GM08714 (cell line): Measurements from ENCODE around the gene MKNK2.
"Not testable (repeated sequence)": the region's sequence is repeated elsewhere in the genome, so short reads cannot be mapped to it uniquely, and the experiment has no call there.

ENCODE experiments used
- H3K4me3 ChIP-seq: fragments of 200-500 bp; sonication (Bioruptor generic); 2 replicates; pipeline ENCODE4 v1.5.1; 2014; ENCODE audit warnings: mild to moderate bottlenecking, low read length, inconsistent platforms
- ZNF274 ChIP-seq: IDR thresholded peaks from 2 replicates; pipeline ENCODE4 v1.6.1; 2012; ENCODE audit warnings: mild to moderate bottlenecking, low read depth, low read length

The MKNK2 gene

GRCh38 chr19:2050991-2051772 lies at the start of gene MKNK2:
TSS of gene MKNK2 (minus strand) at chr19:2051244. CDS start at chr19:2050851, 393 bp downstream.
- no peak for TF ChIP-seq ZNF274
- H3K4me3 ChIP-seq, result peak within 1 kb of the TSS; percentile 82

DNA sequence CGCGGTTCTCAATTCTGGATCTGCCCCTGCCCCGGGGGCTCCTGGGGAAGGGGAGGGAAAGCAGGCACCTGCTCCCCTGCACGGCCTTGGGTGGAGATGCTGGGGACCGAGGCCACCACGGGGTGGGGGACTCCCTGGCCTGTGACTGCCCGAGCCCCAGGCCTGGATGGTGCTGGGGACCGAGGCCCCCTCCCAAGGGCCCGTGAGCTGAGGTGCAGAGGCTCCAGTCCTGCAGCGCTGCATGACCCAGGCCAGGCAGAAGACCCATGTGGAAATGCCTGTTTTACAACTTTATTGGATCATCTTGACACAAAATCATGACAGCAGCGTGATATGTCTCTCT lies 49.6 kb upstream of the MKNK2 start:
- no peak overlapping the region for H3K4me3 ChIP-seq
- no peak for TF ChIP-seq ZNF274

- H3K4me3 ChIP-seq, result no peak overlapping the region
- TF ChIP-seq ZNF274, result no peak
Measured at GRCh38 chr19:2099937-2100718, 49.1 kb upstream of the MKNK2 start.

GRCh38 chr19:2099054-2099501 lies 48.0 kb upstream of the MKNK2 start:
- no peak overlapping the region for H3K4me3 ChIP-seq
- no peak for TF ChIP-seq ZNF274

GRCh38 chr19:2097886-2098327 lies 46.9 kb upstream of the MKNK2 start:
- no peak overlapping the region for H3K4me3 ChIP-seq
- no peak for TF ChIP-seq ZNF274

GRCh38 chr19:2097203-2097885 lies 46.3 kb upstream of the MKNK2 start:
- TF ChIP-seq ZNF274, result no peak
- peak overlapping the region; percentile 63; the same call in 1 of the 2 replicates for H3K4me3 ChIP-seq

DNA sequence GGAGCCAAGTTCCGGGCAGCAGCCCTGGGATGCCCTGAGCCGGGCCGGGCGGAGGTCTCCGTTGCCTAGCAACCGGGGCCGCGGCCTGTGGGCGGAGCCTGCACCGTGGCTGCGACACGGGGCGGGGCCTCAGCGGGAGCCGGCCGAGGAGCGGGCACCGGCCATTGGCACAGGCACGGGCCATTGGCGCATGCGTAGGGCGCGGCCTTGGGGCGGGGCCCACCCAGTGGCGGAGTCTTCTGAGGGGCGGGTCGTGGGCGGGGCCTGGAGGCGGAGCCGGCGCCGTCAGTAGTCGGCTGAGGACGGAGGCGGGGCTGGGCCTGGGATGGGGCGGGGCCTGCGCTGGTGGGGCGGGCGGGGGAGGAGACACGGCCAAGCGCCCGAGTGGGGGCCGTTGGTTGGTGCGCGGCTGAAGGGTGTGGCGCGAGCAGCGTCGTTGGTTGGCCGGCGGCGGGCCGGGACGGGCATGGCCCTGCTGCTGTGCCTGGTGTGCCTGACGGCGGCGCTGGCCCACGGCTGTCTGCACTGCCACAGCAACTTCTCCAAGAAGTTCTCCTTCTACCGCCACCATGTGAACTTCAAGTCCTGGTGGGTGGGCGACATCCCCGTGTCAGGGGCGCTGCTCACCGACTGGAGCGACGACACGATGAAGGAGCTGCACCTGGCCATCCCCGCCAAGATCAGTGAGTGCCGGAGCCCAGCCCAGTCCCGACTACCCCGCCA lies 45.6 kb upstream of the MKNK2 start, which contains the start of gene IZUMO4:
Gene IZUMO4, plus strand, starts transcription at position 436 of the 723 bp plus-strand sequence. Its CDS starts 31 bp downstream, at position 467.
- no peak for TF ChIP-seq ZNF274

DNA sequence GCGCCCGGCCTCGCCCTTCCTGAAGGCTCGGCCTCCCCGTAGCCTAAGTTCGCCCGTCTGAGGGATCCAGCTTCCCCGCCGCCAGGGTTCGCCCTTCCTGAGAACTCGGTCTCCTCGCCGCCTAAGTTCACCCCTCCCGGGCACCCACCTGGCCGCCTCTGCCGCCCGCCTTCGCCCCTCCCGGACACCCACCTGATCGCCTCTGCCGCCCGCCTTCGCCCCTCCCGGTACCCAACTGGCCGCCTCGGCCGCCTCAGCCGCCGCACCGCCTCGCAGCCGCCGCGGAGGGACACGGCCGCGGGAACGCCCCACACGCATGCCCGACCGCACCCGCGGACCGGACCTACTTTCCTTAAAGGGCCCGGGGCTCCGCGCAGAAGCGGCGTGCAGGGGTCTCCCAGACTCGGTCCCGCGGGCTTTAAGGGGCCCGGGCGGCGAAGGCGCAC lies 45.0 kb upstream of the MKNK2 start, which contains the start of gene MOB3A:
Gene MOB3A, minus strand, starts transcription at position 293 of the 446 bp plus-strand sequence. CDS start 17,766 bp downstream, outside the sequence.
- TF ChIP-seq ZNF274, result no peak

More for the DNA sequence above, 45.6 kb upstream of the MKNK2 start, which contains the start of gene IZUMO4:
- H3K4me3 ChIP-seq, result peak within 1 kb of the TSS; percentile 78

GRCh38 chr19:2091926-2092525 lies 41.0 kb upstream of the MKNK2 start:
- peak overlapping the region; percentile 78; the same call in 1 of the 2 replicates for H3K4me3 ChIP-seq

More for the DNA sequence above, 45.0 kb upstream of the MKNK2 start, which contains the start of gene MOB3A:
- peak within 1 kb of the TSS; percentile 78 for H3K4me3 ChIP-seq

- peak overlapping the region; percentile 1; the same call in 1 of the 2 replicates for H3K4me3 ChIP-seq
- no peak for TF ChIP-seq ZNF274
Measured at GRCh38 chr19:2089727-2090053, 38.6 kb upstream of the MKNK2 start.

DNA sequence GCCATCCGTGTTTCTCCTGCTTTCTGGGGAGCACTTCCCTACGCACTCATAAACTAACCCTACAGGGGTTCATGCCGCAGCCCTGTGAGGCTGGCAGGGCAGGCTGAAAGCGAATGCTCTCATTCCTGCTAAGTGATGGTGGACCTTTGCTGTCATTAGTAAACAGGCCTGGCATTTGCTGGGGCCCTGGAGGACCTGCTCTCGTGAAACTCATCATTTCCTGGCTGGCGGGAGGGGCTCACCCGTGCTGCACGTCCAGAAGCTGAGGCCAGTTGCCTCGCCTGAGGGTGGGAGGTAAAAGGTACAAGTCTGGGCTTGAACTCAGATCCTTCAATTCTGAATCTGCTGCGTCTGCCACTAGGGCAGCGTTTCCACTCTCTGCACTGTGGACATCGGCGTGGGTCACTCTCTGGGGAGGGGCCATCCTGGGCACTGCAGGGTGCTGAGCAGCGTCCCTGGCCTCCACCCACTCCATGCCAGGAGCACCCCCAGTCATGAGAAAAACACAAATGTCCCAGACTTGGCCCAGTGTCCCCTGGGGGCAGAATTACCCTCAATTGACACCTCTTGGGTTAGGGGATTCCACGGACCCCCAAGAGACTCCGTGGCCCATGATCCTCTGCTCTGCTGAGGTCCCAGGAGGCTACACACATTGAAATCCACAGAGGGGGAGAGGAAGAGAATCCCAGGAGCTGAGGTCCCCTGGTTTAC lies 38.1 kb upstream of the MKNK2 start:
- TF ChIP-seq ZNF274, result no peak
- H3K4me3 ChIP-seq, result no peak overlapping the region; the same call in 1 of the 2 replicates

- no peak overlapping the region; the same call in 1 of the 2 replicates for H3K4me3 ChIP-seq
- TF ChIP-seq ZNF274, result no peak
Measured at GRCh38 chr19:2087621-2088100, 36.6 kb upstream of the MKNK2 start.

- not testable (repeated sequence) for H3K4me3 ChIP-seq
Measured at GRCh38 chr19:2086695-2087620, 35.9 kb upstream of the MKNK2 start.
